ENCODE results near the gene SLC14A1. TPM values are rescaled to one million over a fixed set of nuclear protein-coding genes. Genes with fewer than 3 reads are reported as not detected.

The SLC14A1 gene
- 1.3 TPM for polyA plus RNA-seq
- long read RNA-seq, donor 1, result 0 reads
- long read RNA-seq, donor 2, result 0 reads
- long read RNA-seq, donor 3, result 0 reads
- long read RNA-seq, donor 4, result 0 reads
- long read RNA-seq, donor 5, result 0 reads
- long read RNA-seq, donor 6, result 0 reads
- long read RNA-seq, donor 7, result 0 reads
- long read RNA-seq, donor 8, partial matches to known transcripts, result 0 of 1 reads
- long read RNA-seq, donor 8, other reads (novel, unspliced or antisense), result 0 of 1 reads
- long read RNA-seq, donor 9, result 0 reads
- long read RNA-seq, donor 10, result 0 reads
- long read RNA-seq, donor 11, result 0 reads

- Histone ChIP-seq H3K9me3 (ENCODE audit: control insufficient read depth, low read depth, low read length) (no peaks in the 10 kb centered on the region), H3K4me3 (ENCODE audit: low read length) (no peak within 1 kb of the TSS), H3K36me3 (ENCODE audit: control insufficient read depth, insufficient read depth, low read length) (no peaks in the 10 kb centered on the region), H3K4me1 (ENCODE audit: control insufficient read depth, insufficient read depth, low read length) (peaks cover 3% of the 10 kb centered on the region), H3K27me3 (ENCODE audit: control insufficient read depth, insufficient read depth, low read length) (no peaks in the 10 kb centered on the region), H3K27ac (ENCODE audit: low read length) (no peak within 1 kb of the TSS)
- 20% methylated on average over 2 of the region's 6 CpGs for WGBS (ENCODE audit: insufficient coverage, low lambda C conversion rate)
- no peak for DNase-seq
Observed at GRCh38 chr18:45723567-45724355, at the start of gene SLC14A1. Gene SLC14A1, plus strand, starts transcription at chr18:45724181. Its CDS starts 6,140 bp downstream, at chr18:45730321.

GRCh38 chr18:45677276-45677807 lies 46.6 kb upstream of the SLC14A1 start:
- no peak overlapping the region for H3K27ac ChIP-seq (ENCODE audit: low read length)
- no peaks in the 10 kb centered on the region for H3K4me1 ChIP-seq (ENCODE audit: control insufficient read depth, insufficient read depth, low read length)
- no peak for DNase-seq
- WGBS (ENCODE audit: insufficient coverage, low lambda C conversion rate), result 100% methylated on average over 1 of the region's 4 CpGs
- H3K27me3 ChIP-seq (ENCODE audit: control insufficient read depth, insufficient read depth, low read length), result peaks cover 5% of the 10 kb centered on the region
- no peaks in the 10 kb centered on the region for H3K36me3 ChIP-seq (ENCODE audit: control insufficient read depth, insufficient read depth, low read length)
- H3K4me3 ChIP-seq (ENCODE audit: low read length), result no peak overlapping the region
- H3K9me3 ChIP-seq (ENCODE audit: control insufficient read depth, low read depth, low read length), result no peaks in the 10 kb centered on the region

GRCh38 chr18:45678441-45678840 lies 45.5 kb upstream of the SLC14A1 start:
- no peak for DNase-seq
- H3K4me1 ChIP-seq (ENCODE audit: control insufficient read depth, insufficient read depth, low read length), result no peaks in the 10 kb centered on the region
- no CpG with 5 or more reads among the region's 4 CpGs for WGBS (ENCODE audit: insufficient coverage, low lambda C conversion rate)
- H3K9me3 ChIP-seq (ENCODE audit: control insufficient read depth, low read depth, low read length), result no peaks in the 10 kb centered on the region
- H3K4me3 ChIP-seq (ENCODE audit: low read length), result no peak overlapping the region
- H3K27ac ChIP-seq (ENCODE audit: low read length), result no peak overlapping the region
- H3K36me3 ChIP-seq (ENCODE audit: control insufficient read depth, insufficient read depth, low read length), result no peaks in the 10 kb centered on the region
- peaks cover 5% of the 10 kb centered on the region for H3K27me3 ChIP-seq (ENCODE audit: control insufficient read depth, insufficient read depth, low read length)

GRCh38 chr18:45678850-45679249 lies 45.1 kb upstream of the SLC14A1 start:
- Histone ChIP-seq H3K36me3 (ENCODE audit: control insufficient read depth, insufficient read depth, low read length) (no peaks in the 10 kb centered on the region), H3K9me3 (ENCODE audit: control insufficient read depth, low read depth, low read length) (no peaks in the 10 kb centered on the region), H3K27me3 (ENCODE audit: control insufficient read depth, insufficient read depth, low read length) (peaks cover 5% of the 10 kb centered on the region), H3K4me3 (ENCODE audit: low read length) (no peak overlapping the region), H3K27ac (ENCODE audit: low read length) (no peak overlapping the region), H3K4me1 (ENCODE audit: control insufficient read depth, insufficient read depth, low read length) (no peaks in the 10 kb centered on the region)
- no CpG with 5 or more reads among the region's 1 CpG for WGBS (ENCODE audit: insufficient coverage, low lambda C conversion rate)
- DNase-seq, result no peak

GRCh38 chr18:45680066-45680690 lies 43.8 kb upstream of the SLC14A1 start:
- peaks cover 5% of the 10 kb centered on the region for H3K27me3 ChIP-seq (ENCODE audit: control insufficient read depth, insufficient read depth, low read length)
- no peaks in the 10 kb centered on the region for H3K4me1 ChIP-seq (ENCODE audit: control insufficient read depth, insufficient read depth, low read length)
- H3K27ac ChIP-seq (ENCODE audit: low read length), result no peak overlapping the region
- H3K9me3 ChIP-seq (ENCODE audit: control insufficient read depth, low read depth, low read length), result no peaks in the 10 kb centered on the region
- no peak overlapping the region for H3K4me3 ChIP-seq (ENCODE audit: low read length)
- no peaks in the 10 kb centered on the region for H3K36me3 ChIP-seq (ENCODE audit: control insufficient read depth, insufficient read depth, low read length)
- no peak for DNase-seq
- WGBS (ENCODE audit: insufficient coverage, low lambda C conversion rate), result 100% methylated on average over 2 of the region's 6 CpGs

GRCh38 chr18:45682181-45682580 lies 41.8 kb upstream of the SLC14A1 start:
- no peaks in the 10 kb centered on the region for H3K4me1 ChIP-seq (ENCODE audit: control insufficient read depth, insufficient read depth, low read length)
- peaks cover 5% of the 10 kb centered on the region for H3K27me3 ChIP-seq (ENCODE audit: control insufficient read depth, insufficient read depth, low read length)
- H3K36me3 ChIP-seq (ENCODE audit: control insufficient read depth, insufficient read depth, low read length), result no peaks in the 10 kb centered on the region
- H3K4me3 ChIP-seq (ENCODE audit: low read length), result no peak overlapping the region
- 92% methylated on average over 2 of the region's 8 CpGs for WGBS (ENCODE audit: insufficient coverage, low lambda C conversion rate)
- no peaks in the 10 kb centered on the region for H3K9me3 ChIP-seq (ENCODE audit: control insufficient read depth, low read depth, low read length)
- DNase-seq, result no peak
- no peak overlapping the region for H3K27ac ChIP-seq (ENCODE audit: low read length)

GRCh38 chr18:45684341-45685115 lies 39.5 kb upstream of the SLC14A1 start:
- Histone ChIP-seq H3K4me1 (ENCODE audit: control insufficient read depth, insufficient read depth, low read length) (no peaks in the 10 kb centered on the region), H3K27me3 (ENCODE audit: control insufficient read depth, insufficient read depth, low read length) (peaks cover 5% of the 10 kb centered on the region), H3K4me3 (ENCODE audit: low read length) (no peak overlapping the region), H3K9me3 (ENCODE audit: control insufficient read depth, low read depth, low read length) (no peaks in the 10 kb centered on the region), H3K27ac (ENCODE audit: low read length) (no peak overlapping the region), H3K36me3 (ENCODE audit: control insufficient read depth, insufficient read depth, low read length) (no peaks in the 10 kb centered on the region)
- no peak for DNase-seq
- WGBS (ENCODE audit: insufficient coverage, low lambda C conversion rate), result no CpG with 5 or more reads among the region's 5 CpGs

- no peak overlapping the region for H3K27ac ChIP-seq (ENCODE audit: low read length)
Observed at GRCh38 chr18:45686891-45687611, 36.9 kb upstream of the SLC14A1 start.

GRCh38 chr18:45687621-45688020 lies 36.4 kb upstream of the SLC14A1 start:
- WGBS (ENCODE audit: insufficient coverage, low lambda C conversion rate), result no CpG with 5 or more reads among the region's 6 CpGs
- Histone ChIP-seq H3K4me3 (ENCODE audit: low read length) (no peak overlapping the region), H3K27ac (ENCODE audit: low read length) (no peak overlapping the region)

More at GRCh38 chr18:45686891-45687611, 36.9 kb upstream of the SLC14A1 start:
- WGBS (ENCODE audit: insufficient coverage, low lambda C conversion rate), result 40% methylated on average over 1 of the region's 7 CpGs
- Histone ChIP-seq H3K27me3 (ENCODE audit: control insufficient read depth, insufficient read depth, low read length) (no peaks in the 10 kb centered on the region), H3K9me3 (ENCODE audit: control insufficient read depth, low read depth, low read length) (no peaks in the 10 kb centered on the region), H3K4me1 (ENCODE audit: control insufficient read depth, insufficient read depth, low read length) (no peaks in the 10 kb centered on the region), H3K4me3 (ENCODE audit: low read length) (no peak overlapping the region), H3K36me3 (ENCODE audit: control insufficient read depth, insufficient read depth, low read length) (no peaks in the 10 kb centered on the region)
- DNase-seq, result no peak

More at GRCh38 chr18:45687621-45688020, 36.4 kb upstream of the SLC14A1 start:
- Histone ChIP-seq H3K27me3 (ENCODE audit: control insufficient read depth, insufficient read depth, low read length) (no peaks in the 10 kb centered on the region), H3K4me1 (ENCODE audit: control insufficient read depth, insufficient read depth, low read length) (no peaks in the 10 kb centered on the region), H3K36me3 (ENCODE audit: control insufficient read depth, insufficient read depth, low read length) (no peaks in the 10 kb centered on the region), H3K9me3 (ENCODE audit: control insufficient read depth, low read depth, low read length) (no peaks in the 10 kb centered on the region)
- DNase-seq, result no peak

Measured in large intestine (tissue), 12 donors.